WTC11 (cell line): Measurements from ENCODE around the gene BCAR3.

ENCODE experiments used
- FOXP1 ChIP-seq: sonication (generic); formaldehyde crosslinking; IDR thresholded peaks from 2 replicates; pipeline ENCODE4 v1.8.0; 2022; ENCODE audit warnings: missing genetic modification reagents, mild to moderate bottlenecking, moderate library complexity, borderline replicate concordance
- TF ChIP-seq, protein P1 (sequence below): sonication (generic); formaldehyde crosslinking; IDR thresholded peaks from 2 replicates; pipeline ENCODE4 v1.8.1; 2023; ENCODE audit warnings: mild to moderate bottlenecking, missing genetic modification reagents, moderate library complexity
- TF ChIP-seq, protein P2 (sequence below): sonication (generic); formaldehyde crosslinking; IDR thresholded peaks from 2 replicates; pipeline ENCODE4 v1.8.1; 2022; ENCODE audit warnings: low read depth, mild to moderate bottlenecking, moderate library complexity, missing genetic modification reagents, borderline replicate concordance
- TF ChIP-seq, protein P3 (sequence below): fragments of 200-600 bp; IDR thresholded peaks from 2 replicates; pipeline ENCODE4 v1.8.0; 2022; ENCODE audit warnings: antibody characterized with exemption
- TF ChIP-seq, protein P4 (sequence below): sonication (generic); formaldehyde crosslinking; IDR thresholded peaks from 2 replicates; pipeline ENCODE4 v1.8.1; 2023; ENCODE audit warnings: mild to moderate bottlenecking, missing genetic modification reagents, borderline replicate concordance
- TF ChIP-seq, protein P5 (sequence below): sonication (generic); formaldehyde crosslinking; IDR thresholded peaks from 2 replicates; pipeline ENCODE4 v1.8.1; 2022; ENCODE audit warnings: low read depth, missing genetic modification reagents, borderline replicate concordance
- TF ChIP-seq, protein P6 (sequence below): sonication (generic); formaldehyde crosslinking; IDR thresholded peaks from 2 replicates; pipeline ENCODE4 v1.8.0; 2023; ENCODE audit warnings: mild to moderate bottlenecking, missing genetic modification reagents

DNA sequence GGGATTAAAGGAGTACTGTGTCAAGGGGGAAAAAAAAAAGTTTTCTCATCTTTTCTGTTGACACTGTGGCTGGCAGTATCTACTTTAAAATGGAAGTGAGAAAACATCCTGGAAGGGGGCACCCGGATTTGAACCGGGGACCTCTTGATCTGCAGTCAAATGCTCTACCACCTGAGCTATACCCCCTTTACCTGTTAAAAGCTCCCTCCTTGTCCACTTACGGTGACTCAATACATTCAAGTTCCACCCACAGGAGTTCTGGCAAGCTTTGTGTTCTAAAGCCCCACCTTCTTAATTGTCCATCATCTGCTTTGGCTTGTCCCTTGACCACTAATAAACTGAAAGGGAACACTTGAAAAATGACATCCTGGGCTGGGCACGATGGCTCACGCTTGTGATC lies 165.5 kb downstream of the BCAR3 start:
- TF ChIP-seq, protein P1, sequence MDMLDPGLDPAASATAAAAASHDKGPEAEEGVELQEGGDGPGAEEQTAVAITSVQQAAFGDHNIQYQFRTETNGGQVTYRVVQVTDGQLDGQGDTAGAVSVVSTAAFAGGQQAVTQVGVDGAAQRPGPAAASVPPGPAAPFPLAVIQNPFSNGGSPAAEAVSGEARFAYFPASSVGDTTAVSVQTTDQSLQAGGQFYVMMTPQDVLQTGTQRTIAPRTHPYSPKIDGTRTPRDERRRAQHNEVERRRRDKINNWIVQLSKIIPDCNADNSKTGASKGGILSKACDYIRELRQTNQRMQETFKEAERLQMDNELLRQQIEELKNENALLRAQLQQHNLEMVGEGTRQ = no peak
- TF ChIP-seq, protein P2, sequence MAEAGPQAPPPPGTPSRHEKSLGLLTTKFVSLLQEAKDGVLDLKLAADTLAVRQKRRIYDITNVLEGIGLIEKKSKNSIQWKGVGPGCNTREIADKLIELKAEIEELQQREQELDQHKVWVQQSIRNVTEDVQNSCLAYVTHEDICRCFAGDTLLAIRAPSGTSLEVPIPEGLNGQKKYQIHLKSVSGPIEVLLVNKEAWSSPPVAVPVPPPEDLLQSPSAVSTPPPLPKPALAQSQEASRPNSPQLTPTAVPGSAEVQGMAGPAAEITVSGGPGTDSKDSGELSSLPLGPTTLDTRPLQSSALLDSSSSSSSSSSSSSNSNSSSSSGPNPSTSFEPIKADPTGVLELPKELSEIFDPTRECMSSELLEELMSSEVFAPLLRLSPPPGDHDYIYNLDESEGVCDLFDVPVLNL (CRISPR knock-in tag) = no peak
- TF ChIP-seq, protein P3, sequence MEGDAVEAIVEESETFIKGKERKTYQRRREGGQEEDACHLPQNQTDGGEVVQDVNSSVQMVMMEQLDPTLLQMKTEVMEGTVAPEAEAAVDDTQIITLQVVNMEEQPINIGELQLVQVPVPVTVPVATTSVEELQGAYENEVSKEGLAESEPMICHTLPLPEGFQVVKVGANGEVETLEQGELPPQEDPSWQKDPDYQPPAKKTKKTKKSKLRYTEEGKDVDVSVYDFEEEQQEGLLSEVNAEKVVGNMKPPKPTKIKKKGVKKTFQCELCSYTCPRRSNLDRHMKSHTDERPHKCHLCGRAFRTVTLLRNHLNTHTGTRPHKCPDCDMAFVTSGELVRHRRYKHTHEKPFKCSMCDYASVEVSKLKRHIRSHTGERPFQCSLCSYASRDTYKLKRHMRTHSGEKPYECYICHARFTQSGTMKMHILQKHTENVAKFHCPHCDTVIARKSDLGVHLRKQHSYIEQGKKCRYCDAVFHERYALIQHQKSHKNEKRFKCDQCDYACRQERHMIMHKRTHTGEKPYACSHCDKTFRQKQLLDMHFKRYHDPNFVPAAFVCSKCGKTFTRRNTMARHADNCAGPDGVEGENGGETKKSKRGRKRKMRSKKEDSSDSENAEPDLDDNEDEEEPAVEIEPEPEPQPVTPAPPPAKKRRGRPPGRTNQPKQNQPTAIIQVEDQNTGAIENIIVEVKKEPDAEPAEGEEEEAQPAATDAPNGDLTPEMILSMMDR = no peak
- TF ChIP-seq, protein P4, sequence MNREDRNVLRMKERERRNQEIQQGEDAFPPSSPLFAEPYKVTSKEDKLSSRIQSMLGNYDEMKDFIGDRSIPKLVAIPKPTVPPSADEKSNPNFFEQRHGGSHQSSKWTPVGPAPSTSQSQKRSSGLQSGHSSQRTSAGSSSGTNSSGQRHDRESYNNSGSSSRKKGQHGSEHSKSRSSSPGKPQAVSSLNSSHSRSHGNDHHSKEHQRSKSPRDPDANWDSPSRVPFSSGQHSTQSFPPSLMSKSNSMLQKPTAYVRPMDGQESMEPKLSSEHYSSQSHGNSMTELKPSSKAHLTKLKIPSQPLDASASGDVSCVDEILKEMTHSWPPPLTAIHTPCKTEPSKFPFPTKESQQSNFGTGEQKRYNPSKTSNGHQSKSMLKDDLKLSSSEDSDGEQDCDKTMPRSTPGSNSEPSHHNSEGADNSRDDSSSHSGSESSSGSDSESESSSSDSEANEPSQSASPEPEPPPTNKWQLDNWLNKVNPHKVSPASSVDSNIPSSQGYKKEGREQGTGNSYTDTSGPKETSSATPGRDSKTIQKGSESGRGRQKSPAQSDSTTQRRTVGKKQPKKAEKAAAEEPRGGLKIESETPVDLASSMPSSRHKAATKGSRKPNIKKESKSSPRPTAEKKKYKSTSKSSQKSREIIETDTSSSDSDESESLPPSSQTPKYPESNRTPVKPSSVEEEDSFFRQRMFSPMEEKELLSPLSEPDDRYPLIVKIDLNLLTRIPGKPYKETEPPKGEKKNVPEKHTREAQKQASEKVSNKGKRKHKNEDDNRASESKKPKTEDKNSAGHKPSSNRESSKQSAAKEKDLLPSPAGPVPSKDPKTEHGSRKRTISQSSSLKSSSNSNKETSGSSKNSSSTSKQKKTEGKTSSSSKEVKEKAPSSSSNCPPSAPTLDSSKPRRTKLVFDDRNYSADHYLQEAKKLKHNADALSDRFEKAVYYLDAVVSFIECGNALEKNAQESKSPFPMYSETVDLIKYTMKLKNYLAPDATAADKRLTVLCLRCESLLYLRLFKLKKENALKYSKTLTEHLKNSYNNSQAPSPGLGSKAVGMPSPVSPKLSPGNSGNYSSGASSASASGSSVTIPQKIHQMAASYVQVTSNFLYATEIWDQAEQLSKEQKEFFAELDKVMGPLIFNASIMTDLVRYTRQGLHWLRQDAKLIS (CRISPR knock-in tag) = no peak
- TF ChIP-seq, protein P5, sequence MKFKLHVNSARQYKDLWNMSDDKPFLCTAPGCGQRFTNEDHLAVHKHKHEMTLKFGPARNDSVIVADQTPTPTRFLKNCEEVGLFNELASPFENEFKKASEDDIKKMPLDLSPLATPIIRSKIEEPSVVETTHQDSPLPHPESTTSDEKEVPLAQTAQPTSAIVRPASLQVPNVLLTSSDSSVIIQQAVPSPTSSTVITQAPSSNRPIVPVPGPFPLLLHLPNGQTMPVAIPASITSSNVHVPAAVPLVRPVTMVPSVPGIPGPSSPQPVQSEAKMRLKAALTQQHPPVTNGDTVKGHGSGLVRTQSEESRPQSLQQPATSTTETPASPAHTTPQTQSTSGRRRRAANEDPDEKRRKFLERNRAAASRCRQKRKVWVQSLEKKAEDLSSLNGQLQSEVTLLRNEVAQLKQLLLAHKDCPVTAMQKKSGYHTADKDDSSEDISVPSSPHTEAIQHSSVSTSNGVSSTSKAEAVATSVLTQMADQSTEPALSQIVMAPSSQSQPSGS (CRISPR knock-in tag) = no peak
- TF ChIP-seq, protein P6, sequence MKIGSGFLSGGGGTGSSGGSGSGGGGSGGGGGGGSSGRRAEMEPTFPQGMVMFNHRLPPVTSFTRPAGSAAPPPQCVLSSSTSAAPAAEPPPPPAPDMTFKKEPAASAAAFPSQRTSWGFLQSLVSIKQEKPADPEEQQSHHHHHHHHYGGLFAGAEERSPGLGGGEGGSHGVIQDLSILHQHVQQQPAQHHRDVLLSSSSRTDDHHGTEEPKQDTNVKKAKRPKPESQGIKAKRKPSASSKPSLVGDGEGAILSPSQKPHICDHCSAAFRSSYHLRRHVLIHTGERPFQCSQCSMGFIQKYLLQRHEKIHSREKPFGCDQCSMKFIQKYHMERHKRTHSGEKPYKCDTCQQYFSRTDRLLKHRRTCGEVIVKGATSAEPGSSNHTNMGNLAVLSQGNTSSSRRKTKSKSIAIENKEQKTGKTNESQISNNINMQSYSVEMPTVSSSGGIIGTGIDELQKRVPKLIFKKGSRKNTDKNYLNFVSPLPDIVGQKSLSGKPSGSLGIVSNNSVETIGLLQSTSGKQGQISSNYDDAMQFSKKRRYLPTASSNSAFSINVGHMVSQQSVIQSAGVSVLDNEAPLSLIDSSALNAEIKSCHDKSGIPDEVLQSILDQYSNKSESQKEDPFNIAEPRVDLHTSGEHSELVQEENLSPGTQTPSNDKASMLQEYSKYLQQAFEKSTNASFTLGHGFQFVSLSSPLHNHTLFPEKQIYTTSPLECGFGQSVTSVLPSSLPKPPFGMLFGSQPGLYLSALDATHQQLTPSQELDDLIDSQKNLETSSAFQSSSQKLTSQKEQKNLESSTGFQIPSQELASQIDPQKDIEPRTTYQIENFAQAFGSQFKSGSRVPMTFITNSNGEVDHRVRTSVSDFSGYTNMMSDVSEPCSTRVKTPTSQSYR (CRISPR knock-in tag) = no peak
- no peak for TF ChIP-seq FOXP1 (CRISPR knock-in tag)
